ENCODE data around the gene LSM2.

The LSM2 gene

GRCh38 chr6:31776485-31776988 is 30.2 kb downstream of the LSM2 start:
- no peak for DNase-seq

DNA sequence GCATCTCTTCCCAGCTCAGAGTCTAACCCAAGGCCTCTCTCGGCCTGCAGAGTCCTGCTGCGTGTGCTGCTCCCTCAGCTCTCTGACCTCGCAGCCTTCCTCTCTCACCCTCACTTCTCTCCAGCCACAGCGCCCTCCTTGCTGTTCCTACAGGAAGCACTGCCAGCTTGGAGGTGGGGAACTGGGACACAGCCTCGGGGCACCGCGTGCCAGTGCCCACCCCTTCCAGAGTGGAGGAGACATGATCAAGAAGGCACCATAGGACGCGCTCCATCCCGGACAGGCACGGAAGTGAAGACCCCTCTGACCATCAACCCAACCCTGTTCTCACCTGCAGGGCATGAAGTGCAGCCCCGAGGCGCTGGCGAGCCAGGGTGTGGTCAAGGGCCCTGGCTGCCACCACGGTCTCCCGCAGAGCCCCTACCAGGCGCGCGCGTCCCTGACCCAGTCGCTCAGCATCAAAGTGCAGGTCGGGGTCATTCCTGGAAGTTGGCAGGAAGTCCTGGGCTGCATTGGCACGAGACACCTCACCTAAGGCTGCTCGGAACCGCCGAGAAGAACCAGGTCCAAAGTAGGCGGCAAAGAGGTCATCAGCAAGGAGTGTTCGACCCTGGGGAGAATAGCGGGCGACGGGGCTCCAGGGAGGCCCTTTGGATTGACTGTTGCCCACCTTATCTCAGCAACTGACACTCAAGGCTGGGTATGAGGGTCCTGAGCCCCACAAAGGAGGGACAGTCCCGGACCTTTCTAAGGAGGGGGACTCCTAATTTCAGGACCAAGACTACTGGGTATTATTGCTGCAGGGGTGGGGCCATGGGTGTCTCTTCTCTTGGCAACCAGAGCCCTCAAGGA is 30.9 kb downstream of the LSM2 start:
- no peak for DNase-seq

- no peak for DNase-seq
These were observed 31.6 kb downstream of the LSM2 start for GRCh38 chr6:31775184-31775583.

GRCh38 chr6:31771992-31772358 is 34.8 kb downstream of the LSM2 start:
- peak; percentile 35 for DNase-seq

DNA sequence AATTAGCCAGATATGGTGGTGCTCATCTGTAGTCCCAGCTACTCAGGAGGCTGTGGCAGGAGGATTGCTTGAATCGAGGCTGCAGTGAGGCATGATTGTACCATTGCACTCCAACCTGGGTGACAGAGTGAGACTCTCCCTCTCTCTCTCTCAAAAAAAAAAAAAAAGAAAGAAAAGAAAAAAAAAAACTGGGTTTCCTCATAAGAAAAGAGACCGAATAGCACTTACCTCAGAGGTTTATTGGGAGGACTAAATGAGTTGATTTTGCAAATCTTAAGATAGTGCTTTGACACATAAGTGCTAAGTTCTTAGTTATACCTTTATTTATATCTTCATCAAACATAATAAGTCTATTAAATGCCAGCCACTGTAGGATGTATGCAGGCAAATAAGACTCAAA is 35.9 kb downstream of the LSM2 start:
- no peak for DNase-seq

- DNase-seq = peak; percentile 43
These were observed 36.9 kb downstream of the LSM2 start for GRCh38 chr6:31769684-31770371.

- no peak for DNase-seq
These were observed 38.2 kb downstream of the LSM2 start for GRCh38 chr6:31768363-31769257.

GRCh38 chr6:31767096-31767645 is 39.6 kb downstream of the LSM2 start:
- no peak for DNase-seq

- DNase-seq = peak; percentile 18
These were observed 40.6 kb downstream of the LSM2 start for GRCh38 chr6:31765910-31766794.

- DNase-seq = no peak
These were observed 41.2 kb downstream of the LSM2 start for GRCh38 chr6:31765559-31765909.

GRCh38 chr6:31764198-31764597 is 42.6 kb downstream of the LSM2 start:
- DNase-seq = no peak

DNA sequence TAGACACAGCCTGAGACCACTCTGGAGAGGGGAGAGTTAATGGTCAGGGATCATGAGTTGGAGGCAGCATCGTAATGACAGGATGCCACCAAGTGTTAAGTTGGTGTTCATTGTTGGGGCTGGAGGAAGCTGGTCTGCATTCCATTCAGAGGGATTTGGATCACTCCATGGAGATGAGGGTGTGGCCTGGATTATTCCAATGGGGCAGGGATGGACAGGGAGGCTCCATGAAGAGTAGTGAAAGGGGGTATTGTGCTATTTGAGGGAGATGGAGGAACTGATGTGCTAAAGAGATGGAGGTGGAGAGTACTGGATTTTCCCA is 43.2 kb downstream of the LSM2 start:
- DNase-seq = peak; percentile 85

DNA sequence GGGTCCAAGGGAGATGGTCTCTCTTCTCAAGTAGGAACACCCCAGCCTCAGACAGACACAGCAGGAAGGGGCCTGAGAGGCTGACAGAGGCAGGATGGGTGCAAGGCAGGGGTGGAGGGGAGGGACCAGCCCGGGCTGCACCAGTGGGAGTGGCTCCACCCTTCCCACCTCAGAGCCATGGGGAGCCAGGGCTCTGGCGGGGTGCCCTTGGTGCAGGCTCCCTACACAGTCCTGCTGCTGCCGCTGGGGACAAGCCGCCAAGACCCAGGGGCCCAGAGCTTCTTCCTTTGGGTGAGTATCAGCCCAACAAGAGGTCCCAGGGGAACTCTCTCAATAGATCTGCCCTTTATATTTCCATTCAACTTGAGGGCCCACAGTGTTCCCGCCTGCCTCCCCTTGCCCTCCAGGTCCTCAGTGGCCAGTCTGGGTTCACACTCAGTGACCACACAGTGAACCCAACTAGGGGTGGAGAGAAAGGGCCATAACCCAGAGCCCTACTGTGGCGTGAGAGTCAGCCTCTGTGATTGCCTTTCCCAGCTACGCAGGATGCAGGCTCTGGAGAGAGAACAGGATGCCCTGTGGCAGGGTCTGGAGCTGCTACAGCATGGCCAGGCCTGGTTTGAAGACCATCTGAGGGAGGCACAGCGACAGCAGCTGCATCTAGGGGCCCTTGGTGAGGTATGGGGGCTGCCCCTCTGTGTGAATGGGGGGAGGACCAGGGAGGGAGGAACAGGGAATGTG is 43.7 kb downstream of the LSM2 start:
- DNase-seq = no peak

- DNase-seq = no peak
These were observed 44.4 kb downstream of the LSM2 start, which contains the start of gene SAPCD1 for GRCh38 chr6:31762356-31762755. Gene SAPCD1 (plus strand): TSS chr6:31762656. CDS start chr6:31763055, 399 bp downstream.

- DNase-seq = no peak
These were observed 45.4 kb downstream of the LSM2 start for GRCh38 chr6:31761343-31761742.

- DNase-seq = no peak
These were observed 46.0 kb downstream of the LSM2 start for GRCh38 chr6:31760790-31761189.

DNA sequence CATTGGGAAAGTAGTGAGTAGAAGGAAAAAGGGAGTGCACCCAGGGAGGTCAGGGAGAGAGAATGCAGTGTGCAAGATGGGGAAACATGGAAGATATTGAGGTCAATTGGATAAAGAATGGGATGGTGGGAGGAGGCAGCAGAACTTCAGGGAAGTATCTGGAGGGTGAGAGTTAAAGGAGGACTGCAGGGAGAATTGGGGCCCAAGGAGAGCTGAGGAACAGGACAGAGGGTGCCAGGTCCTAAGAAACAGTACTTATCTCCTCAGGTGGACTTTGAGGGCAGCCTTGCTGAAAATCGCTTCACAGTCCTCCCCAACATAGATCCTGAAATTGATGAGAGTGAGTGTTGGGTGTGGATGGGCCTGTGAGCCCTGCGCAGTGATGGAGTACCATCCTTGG is 48.5 kb downstream of the LSM2 start:
- no peak for DNase-seq

- peak; percentile 84 for DNase-seq
These were observed 53.9 kb downstream of the LSM2 start for GRCh38 chr6:31752739-31753319.

DNA sequence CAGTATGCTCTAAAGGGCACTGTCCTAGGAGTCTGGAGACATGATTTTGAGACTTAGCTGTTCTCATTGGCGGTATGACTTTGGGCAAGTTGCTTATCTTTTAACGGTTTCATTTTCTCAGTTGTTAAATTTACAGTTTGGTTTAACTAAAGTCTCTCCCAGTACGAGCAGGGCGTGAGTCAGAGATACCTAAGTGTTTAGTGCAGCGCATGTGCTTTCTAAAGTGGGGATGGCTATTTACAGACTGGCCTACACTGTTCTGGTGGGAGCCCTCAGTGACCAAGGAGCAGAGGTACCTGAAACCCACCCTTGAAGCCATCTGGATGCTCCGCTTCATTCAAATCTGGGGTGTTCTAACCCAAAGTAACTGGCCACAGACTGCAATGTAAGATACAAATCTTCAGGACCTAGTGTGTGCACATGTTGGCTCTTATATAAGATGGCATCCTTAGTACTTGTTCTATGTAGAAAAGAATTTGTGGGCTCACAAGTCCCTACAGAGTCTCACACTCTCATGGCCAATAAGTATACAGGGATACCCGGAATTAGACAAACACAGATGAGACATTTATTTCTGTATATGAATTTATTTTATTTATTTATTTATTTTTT is 56.2 kb downstream of the LSM2 start:
- DNase-seq = no peak
